ENCODE measurements around the gene MSRB1.

- TF ChIP-seq GATA2 (IDR thresholded peaks at IDR 0.05; ENCODE audit: low read depth, low read length) (no peak), GATA3 (IDR thresholded peaks at IDR 0.05; ENCODE audit: low read depth, low read length) (no peak)
Observed at GRCh38 chr16:1982991-1983543, 40.1 kb upstream of the MSRB1 start.

All from SH-SY5Y (cell line).